Neural cell (in vitro differentiated cells): ENCODE measurements around the gene PAX3.

Experiments used
- CTCF ChIP-seq: fragments of 450-650 bp; IDR thresholded peaks from 2 replicates; pipeline ENCODE4 v1.5.1; 2014; ENCODE audit warnings: antibody characterized with exemption, mild to moderate bottlenecking, moderate library complexity; ENCODE audit not compliant: poor library complexity, severe bottlenecking
- EP300 ChIP-seq: fragments of 450-650 bp; conservative IDR thresholded peaks from 2 replicates; pipeline ENCODE4 v1.6.1; 2014; ENCODE audit warnings: antibody characterized with exemption, mild to moderate bottlenecking, moderate library complexity; ENCODE audit not compliant: poor library complexity, severe bottlenecking
- EZH2 ChIP-seq: fragments of 200-600, 300-800 bp; shearing (Covaris generic), sonication (generic); IDR thresholded peaks from 2 replicates; pipeline ENCODE4 v1.6.1; 2014; ENCODE audit warnings: antibody characterized with exemption, low read length, borderline replicate concordance, mild to moderate bottlenecking; ENCODE audit not compliant: insufficient read depth, poor library complexity, severe bottlenecking
- MXI1 ChIP-seq: fragments of 450-650 bp; conservative IDR thresholded peaks from 2 replicates; pipeline ENCODE4 v1.6.1; 2014; ENCODE audit warnings: antibody characterized with exemption, mild to moderate bottlenecking; ENCODE audit not compliant: poor library complexity, severe bottlenecking
- POLR2AphosphoS5 ChIP-seq: IDR thresholded peaks from 2 replicates; pipeline ENCODE4 v1.6.1; 2012
- RAD21 ChIP-seq: fragments of 450-650 bp; conservative IDR thresholded peaks from 2 replicates; pipeline ENCODE4 v1.6.1; 2014; ENCODE audit warnings: antibody characterized with exemption, mild to moderate bottlenecking, moderate library complexity
- SMC3 ChIP-seq: fragments of 450-650 bp; conservative IDR thresholded peaks from 2 replicates; pipeline ENCODE4 v1.6.1; 2014; ENCODE audit warnings: antibody characterized with exemption, mild to moderate bottlenecking, moderate library complexity; ENCODE audit not compliant: poor library complexity
- TAF1 ChIP-seq: IDR thresholded peaks from 2 replicates; pipeline ENCODE4 v1.6.1; 2012; ENCODE audit warnings: low read depth
- TF ChIP-seq, protein P1 (sequence below): IDR thresholded peaks from 2 replicates; pipeline ENCODE4 v1.6.1; 2012; ENCODE audit warnings: borderline replicate concordance

GRCh38 chr2:222297600-222297935 lies 1.2 kb downstream of the PAX3 start:
- TF ChIP-seq CTCF (no peak), EZH2 (no peak), POLR2AphosphoS5 (no peak), MXI1 (no peak), EP300 (no peak), RAD21 (no peak), SMC3 (no peak), TAF1 (no peak)
- TF ChIP-seq, protein P1, sequence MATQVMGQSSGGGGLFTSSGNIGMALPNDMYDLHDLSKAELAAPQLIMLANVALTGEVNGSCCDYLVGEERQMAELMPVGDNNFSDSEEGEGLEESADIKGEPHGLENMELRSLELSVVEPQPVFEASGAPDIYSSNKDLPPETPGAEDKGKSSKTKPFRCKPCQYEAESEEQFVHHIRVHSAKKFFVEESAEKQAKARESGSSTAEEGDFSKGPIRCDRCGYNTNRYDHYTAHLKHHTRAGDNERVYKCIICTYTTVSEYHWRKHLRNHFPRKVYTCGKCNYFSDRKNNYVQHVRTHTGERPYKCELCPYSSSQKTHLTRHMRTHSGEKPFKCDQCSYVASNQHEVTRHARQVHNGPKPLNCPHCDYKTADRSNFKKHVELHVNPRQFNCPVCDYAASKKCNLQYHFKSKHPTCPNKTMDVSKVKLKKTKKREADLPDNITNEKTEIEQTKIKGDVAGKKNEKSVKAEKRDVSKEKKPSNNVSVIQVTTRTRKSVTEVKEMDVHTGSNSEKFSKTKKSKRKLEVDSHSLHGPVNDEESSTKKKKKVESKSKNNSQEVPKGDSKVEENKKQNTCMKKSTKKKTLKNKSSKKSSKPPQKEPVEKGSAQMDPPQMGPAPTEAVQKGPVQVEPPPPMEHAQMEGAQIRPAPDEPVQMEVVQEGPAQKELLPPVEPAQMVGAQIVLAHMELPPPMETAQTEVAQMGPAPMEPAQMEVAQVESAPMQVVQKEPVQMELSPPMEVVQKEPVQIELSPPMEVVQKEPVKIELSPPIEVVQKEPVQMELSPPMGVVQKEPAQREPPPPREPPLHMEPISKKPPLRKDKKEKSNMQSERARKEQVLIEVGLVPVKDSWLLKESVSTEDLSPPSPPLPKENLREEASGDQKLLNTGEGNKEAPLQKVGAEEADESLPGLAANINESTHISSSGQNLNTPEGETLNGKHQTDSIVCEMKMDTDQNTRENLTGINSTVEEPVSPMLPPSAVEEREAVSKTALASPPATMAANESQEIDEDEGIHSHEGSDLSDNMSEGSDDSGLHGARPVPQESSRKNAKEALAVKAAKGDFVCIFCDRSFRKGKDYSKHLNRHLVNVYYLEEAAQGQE = no peak
